HG02759 (cell line): Measurements from ENCODE around the gene MARCHF11.
A peak's percentile ranks its signal among the peaks of the same experiment; 100 is the strongest.

Experiments
- ATAC-seq: cut with Tn5 transposase; IDR thresholded peaks from one replicate; pipeline ENCODE4 v1.9.1; 2021; ENCODE audit warnings: mild to moderate bottlenecking, moderate library complexity; ENCODE audit not compliant: unreplicated experiment

MARCHF11 gene, protein sequence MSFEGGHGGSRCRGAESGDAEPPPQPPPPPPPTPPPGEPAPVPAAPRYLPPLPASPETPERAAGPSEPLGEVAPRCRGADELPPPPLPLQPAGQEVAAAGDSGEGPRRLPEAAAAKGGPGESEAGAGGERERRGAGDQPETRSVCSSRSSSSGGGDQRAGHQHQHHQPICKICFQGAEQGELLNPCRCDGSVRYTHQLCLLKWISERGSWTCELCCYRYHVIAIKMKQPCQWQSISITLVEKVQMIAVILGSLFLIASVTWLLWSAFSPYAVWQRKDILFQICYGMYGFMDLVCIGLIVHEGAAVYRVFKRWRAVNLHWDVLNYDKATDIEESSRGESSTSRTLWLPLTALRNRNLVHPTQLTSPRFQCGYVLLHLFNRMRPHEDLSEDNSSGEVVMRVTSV

DNA sequence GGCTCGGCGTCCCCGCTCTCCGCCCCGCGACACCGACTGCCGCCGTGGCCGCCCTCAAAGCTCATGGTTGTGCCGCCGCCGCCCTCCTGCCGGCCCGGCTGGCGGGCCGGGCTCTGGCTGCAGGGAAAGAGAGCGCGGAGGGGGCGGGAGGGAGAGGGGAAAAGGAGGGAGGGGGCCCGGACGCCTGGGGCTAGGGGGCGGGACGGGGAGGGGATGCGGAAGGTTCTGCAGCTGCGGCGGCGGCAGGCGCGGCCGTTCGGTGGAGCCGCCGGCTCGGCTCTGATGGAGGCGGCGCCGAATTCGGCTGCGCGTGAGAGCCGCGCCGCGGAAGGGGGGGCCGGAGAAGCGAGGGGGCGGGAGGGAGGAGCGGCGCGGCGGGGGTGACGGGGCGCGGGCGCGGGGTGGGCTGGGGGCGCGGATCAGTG lies at the start of gene MARCHF11:
MARCHF11 (minus strand) TSS at position 281 of the 425 bp plus-strand sequence; CDS start at position 65, 216 bp downstream.
- ATAC-seq = no peak

DNA sequence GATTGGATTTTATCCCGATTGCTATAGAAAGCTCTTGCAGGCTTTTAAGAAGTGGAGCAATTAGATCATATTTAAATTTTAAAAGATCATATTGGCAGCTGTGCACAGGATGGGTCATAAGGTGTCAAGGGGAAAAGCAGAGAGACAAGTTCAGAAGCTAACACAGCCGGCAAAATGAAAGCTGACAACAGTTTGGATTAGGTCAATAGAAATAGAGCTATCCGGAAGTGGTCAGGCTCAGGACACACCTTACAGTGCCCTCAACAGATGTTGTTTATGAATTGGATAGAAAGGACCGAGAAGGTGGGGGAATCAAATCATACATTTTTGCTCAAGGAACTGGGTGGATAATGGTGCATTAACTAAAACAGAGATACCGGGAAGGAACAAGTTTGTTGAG lies 46.3 kb upstream of the MARCHF11 start:
- no peak for ATAC-seq

DNA sequence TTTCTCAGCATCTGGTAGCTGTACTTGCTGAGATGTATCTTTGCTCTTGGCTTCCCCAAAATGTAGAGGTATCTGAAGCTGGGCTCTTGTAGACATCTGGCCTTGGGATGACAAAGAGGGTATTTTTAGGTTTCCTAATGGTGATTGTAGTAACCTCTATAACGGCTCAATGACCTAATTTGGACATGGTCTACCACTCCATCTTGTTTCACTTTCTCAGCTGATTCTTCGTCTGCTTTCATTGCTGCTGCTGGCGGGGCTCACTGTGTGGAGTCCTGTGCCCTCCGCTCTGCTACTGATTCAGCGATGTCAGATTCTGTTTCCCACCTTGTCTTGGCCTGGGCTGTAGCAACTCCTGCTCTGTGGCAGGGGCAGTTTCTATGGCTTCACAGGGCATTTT lies 12.7 kb upstream of the MARCHF11 start:
- ATAC-seq = no peak

DNA sequence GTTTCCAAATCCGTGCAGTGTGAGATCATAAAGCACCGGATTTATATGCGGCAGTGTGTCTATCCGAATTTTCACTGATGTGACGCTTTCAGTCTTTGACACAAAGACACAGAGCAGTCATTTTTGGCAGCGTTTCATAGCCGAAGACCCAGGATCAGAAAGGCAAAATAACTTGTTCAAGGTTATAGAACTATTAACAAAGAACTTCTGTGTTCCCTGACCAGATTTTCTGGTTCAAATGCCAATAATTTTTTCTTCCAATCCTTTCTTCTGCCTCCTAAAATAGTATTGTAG lies 1.1 kb upstream of the MARCHF11 start:
- no peak for ATAC-seq

DNA sequence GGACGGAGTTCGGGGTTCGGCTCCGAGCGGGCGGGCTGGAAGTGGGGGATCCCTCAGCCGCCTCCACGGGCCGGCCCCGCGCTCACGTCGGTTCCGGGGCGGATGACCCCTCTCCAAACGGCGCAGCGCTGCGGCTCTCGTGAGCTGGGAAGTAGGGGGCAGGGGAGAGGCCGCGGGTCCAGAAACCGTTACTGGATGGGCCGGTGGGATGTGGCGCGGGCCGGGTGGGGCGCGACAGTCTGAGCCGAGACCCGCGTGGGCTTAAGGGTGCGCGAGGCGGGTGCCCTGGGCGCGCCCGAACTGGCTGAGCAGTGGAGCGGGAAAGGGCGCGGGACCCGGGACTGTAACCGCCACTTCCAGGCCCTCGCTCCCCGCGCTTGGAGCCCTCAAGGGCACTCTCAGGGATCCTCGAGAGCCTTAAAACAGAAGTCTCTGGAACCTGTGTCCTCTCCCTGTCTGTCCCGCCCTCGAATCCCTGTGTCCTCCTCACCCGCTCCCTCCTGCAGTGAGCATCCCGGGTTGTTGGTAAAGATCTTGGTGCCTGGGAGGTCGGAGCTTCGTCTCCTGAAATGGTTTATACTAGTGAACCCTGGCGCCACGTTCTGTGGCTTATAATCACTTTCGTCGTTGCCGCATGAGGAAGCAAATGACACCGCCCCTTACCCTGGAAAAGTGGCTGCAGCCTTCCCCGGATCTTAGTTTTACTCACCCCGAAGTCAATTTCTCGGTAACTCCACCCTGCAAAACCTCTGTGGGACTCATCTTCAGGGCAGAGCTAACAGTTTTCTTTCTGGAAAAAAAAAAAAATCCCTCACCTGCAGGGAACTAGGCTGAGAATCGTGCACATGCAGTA lies 571 bp upstream of the MARCHF11 start:
- no peak for ATAC-seq

DNA sequence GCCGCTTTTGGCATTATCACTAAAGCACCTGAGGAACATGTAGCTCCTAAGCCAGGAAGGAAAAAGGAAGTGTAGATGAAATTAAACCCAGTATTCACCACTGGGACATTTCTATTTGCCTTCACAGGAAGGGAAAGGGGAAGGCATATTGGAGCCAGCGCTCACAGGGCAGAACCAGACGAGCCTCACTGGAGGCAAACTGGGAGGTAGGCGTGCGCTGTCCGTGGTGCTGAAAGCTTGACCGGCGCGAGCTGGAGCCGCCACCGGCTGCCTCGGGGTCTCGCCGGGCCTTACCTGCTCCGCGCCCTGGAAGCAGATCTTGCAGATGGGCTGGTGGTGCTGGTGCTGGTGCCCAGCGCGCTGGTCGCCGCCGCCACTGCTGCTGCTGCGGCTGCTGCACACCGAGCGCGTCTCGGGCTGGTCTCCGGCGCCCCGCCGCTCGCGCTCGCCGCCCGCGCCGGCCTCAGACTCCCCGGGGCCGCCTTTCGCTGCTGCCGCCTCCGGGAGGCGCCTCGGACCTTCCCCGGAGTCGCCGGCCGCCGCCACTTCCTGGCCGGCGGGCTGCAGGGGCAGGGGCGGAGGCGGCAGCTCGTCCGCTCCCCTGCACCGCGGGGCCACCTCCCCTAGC lies 732 bp downstream of the MARCHF11 start:
- no peak for ATAC-seq

DNA sequence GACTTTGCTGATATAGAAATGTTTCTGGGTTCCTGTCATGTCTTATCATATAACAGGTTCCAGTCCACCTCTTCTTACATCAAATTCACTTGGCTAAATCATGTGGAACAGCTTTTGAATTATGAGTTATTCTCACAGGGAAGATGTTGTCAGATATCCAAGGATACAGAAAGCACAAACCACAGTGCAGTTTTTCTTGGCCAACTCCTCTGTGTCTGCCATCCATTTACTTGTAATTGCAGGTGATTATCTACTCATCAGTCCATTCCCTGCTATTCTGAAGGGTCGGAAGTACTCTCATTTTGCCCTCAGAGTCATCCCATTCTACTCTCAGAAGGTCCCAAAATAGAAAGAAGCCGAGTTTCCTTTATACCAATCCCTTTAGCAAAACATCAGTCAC lies 10.0 kb downstream of the MARCHF11 start:
- no peak for ATAC-seq

DNA sequence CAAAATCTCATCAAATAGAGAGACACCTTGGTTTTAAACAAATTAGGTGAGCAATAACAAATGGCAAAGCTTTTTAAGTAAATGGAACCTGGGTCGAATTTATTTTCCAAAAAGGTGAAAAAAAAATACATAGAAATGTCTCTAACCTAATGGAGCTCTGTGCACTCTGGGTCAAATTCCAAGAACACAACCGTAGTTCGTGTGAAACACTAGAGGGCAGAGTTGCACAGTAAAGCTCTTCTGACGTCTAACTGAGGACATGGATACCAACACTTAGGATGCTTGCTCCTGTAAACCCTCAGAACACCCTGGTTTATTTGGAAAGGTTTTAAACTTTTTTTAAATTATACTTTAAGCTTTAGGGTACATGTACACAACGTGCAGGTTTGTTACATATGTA lies 18.9 kb downstream of the MARCHF11 start:
- ATAC-seq = peak; percentile 95

DNA sequence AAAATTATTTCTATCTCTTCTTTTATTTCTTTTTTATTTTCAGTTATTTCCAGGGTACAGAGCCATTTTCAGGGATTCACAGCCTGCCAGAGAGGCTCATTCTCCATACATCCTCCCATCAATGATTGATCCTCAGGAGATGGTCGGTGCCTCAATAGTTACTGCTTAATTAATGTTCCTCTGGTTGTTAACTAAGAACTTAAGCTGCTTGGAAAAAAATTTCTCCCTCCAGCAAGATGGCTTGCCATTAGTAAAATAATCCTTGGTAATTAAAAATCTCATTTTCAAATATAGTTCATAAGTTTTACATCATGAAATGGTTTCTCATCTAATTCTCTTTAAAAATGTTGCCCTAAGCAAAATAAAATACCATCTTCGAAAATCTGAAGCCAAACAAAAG lies 20.0 kb downstream of the MARCHF11 start:
- ATAC-seq = no peak

DNA sequence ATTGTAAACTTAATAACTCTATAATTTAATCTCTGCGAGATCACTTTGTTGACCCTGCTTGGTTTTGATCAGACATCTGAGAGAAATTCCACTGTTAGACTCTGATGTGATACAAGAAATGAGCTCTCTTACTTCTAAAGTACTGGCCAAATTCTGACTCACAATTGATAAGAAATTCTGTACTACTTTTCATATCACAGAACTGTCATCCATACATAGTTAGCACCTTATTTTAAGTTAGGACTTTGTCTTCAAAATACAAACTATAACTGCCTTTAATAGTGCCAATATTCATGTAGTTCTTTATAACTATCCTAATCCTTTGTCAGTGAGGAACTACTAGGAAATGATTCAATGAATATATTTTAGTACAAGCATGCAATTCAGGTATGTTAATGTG lies 23.4 kb downstream of the MARCHF11 start:
- no peak for ATAC-seq

DNA sequence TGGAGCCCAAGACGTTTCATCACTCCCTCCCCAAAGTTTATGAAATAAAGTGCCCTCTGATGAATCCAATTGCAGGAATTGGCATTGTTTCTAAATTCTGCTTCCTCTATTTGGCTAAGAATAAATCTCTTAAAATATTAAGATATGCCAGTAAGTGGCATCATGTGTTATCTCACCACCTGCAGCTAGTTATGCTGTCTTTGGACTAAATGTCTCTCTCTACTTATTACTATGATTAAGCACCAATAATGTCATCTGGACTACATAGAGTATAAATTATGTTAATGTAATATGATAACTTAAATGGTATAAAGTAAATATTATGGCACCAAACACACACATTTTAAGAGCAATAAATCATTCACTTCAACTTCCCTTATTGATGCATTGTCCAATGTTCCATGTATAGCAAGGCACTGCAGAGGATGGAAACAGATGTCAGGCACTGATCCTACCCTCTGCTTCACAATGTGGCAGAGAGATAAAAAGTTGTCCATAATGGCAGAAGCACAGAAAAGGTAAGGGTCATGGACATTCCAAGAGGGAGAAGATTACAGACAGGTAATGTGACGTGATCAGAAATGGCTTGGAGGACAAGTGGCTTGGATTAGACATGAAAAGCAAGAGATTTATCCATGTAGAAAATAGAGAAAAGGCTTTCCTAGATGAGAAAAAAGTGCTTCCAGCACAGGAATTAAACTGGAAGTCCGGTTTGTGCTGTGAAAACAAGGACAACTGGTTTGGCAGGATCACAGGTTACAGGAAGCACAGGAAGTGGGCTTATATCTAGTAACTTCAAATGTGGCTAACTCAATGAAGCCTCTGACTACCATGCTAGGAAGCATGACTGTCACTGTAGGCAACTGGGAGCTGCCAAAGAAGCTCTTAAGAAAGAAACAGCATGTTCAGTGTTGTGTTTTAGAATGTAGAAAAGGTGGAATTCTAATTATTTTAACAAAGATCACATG lies 26.7 kb downstream of the MARCHF11 start:
- no peak for ATAC-seq

DNA sequence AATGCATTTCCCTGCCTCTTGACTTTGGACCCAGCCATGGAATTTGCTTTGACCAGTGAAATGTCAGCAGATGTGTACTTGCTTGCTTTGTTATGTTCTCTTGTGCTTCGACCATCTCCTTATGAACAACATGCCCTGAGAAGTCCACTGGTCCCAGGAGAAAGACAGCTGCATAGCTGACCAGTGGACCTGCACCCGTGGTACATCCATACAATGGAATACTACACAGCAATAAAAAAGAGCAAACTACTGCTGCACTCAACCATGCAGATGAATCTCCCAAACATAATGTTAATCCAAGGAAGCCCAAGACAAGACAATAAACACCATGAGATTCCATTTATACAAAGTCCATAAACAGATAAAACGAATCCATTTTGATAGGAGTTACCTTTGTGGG lies 30.0 kb downstream of the MARCHF11 start:
- ATAC-seq = no peak

DNA sequence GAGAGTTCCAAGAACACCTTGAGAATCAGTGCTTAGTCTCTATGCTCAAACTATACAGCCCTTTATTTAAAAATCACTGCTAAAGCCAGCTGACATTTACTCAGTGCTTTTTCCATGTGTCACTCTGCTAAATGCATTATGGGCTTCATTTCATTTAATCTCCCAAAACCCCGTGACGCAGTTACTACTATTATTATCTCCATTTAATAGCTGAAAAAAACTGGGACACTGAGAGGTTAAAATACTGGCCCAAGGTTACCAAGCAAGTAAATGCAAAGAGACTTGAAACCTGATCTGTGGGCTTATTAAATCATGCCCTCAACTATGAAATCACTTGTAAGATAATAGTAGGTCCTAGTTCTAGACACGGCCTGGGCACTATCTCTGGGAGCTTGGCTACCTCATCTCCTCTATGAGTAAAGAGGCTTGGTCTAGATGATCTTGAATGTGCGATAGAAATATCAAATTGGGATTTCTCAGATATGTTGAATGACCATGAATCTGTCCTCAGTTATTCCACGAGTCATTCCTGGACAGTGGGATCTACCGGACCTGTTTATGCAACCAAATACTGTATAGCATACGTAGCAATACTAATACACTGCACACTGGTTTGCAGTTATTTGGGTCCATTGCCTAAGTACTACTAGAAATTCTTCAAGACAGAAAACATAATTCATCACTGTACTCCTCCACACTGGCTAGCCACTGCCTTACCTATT lies 32.3 kb downstream of the MARCHF11 start:
- ATAC-seq = no peak

DNA sequence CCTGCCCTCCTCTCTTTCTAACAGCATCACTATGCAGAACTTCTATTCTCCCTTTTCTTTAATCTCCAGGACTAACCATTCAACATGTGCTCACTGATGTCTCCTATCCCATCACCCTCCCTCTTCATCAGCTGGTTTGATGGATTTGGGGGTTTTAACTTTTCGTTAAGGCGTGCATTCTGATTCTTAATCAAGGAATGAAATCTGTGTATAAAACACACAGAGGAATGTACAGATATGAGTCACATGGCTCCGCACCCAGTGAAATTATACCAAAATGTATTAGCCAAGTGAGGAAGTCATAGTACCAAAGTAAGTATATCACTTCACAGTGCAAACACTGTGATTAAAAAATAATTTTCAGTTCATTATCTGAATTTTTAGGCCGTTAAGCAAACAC lies 35.2 kb downstream of the MARCHF11 start:
- no peak for ATAC-seq

DNA sequence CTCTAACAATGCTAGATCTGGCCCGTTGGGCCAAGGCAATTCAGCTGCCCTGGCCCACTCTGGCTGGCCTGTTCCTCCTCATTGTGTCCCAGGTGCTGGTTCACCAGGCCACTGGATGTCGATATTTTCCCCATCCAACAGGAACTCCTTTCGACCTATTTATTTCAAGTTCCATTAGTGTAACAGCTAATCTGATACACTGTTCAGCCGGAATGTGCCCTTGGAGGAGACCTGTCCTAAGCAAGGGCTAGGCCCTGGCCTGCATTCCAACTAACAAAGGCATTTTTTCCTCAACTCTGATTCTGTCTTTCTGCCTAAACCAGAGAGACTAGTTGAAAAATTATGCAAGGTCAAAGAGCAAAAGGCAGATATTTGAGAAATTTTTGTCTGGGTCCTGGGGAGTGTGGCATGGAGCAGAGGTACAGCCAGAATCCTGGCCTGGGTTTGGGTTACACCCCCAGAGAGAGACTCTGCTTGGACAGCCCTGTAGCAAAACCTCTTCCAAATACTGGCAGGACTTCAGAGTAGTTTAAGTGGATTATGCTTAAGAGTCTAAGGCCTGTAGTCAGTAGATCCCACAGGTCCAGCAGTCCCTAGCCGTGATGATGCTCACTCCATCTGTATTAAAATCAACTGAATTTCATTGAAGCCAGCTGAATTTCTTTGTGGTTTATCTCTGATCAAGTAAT lies 36.1 kb downstream of the MARCHF11 start:
- no peak for ATAC-seq

DNA sequence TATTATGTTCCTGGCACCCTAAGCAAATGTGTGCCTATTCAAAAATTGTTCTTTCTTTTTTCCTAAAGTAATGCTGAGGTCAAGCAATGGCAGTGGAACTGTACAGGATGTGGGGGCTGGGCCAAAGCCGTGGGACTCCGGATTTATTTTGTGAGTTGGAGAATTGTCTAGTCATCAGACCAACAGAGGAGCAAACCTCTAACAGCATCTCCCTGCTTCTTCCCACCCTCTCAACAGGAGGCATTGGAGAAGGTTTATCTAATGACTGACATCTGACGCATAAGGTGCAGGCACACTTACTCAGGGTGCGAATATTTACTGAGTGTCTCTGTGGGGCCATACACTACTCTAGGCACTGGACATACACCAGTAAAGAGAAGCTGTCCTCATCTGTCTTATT lies 38.6 kb downstream of the MARCHF11 start:
- ATAC-seq = no peak

DNA sequence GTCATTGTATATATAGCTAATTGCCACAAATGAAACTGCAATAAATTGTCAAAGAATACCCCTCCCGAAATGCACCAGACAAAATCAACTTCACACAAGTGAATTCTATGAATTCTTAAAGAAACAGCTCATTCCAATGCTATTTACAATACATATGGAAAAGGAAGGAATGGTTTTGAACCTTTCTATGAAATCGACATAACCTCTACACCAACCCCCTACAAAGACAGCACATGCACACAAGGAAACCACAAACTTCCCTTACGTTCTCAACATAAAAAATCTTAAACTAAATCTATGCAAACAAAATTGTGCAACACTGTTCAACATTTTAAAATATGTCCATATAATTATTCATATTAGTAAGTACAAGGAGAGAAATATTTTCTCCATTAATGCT lies 39.2 kb downstream of the MARCHF11 start:
- no peak for ATAC-seq

DNA sequence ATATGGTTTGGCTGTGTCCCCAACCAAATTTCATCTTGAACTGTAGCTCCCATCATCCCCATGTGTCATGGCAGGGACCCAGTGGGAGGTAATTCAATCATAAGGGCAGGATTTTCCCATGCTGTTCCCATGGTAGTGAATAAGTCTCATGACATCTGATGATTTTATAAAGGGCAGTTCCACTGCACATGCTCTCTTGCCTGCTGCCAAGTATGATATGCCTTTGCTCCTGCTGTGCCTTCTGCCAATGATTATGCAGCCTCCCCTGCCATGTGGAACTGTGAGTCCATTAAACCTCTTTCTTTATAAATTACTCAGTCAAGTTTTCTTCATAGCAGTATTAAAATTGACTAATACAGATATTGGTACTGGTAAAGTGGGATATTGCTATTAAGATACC lies 42.4 kb downstream of the MARCHF11 start:
- ATAC-seq = no peak

DNA sequence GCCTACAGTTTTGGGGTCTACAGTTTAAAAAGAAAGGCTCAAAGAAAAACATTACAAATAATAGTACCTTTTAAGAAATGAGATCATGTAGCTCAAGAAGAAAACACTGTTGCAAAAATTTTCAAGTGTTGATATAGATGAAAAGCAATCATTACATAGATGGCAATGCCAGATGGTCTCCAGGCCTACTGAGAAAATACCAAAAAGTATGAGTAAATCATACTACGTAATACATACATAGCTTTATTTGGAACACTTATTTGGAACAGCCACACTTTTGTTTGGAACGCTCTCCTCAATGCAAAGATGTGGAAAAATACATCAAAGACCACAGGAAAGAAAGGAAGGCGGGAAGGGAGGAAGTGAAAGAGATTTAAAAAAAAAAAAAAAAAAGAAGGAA lies 44.1 kb downstream of the MARCHF11 start:
- ATAC-seq = no peak
